ENCODE data around the gene SOHLH2. TPM values are rescaled to one million over a fixed set of nuclear protein-coding genes. Genes with fewer than 3 reads are reported as not detected.

The SOHLH2 gene
- total RNA-seq, 8 experiments from 2014 or later: 0.20 to 6.0 (median 3.8) TPM; not detected in 1

- Histone ChIP-seq H3K4me1 (replicated peaks in 1 of 2) (peaks cover 4 to 33% of the 10 kb centered on the region in 2 donors), H3K27ac (no peak overlapping the region), H3K4me3 (no peak overlapping the region)
- in situ Hi-C loops (cut with MboI; ENCODE audit: low pct_unique_long_range_greater_than_20kb in 2 of 9, low sequenced_read_pairs in 9 of 9, unreplicated experiment in 9 of 9): no loop called here
- peak in 5 of 8 experiments; percentile 15 to 72 (median 48) for ATAC-seq (replicated peaks in 6 of 8)
- WGBS, 10 experiments: 0 to 100% (median 90%) methylated on average over 1 to 5 of the region's 6 CpGs; no CpG with 5 or more reads in 3 of the 10 experiments
Measured at GRCh38 chr13:36124236-36124822, 90.0 kb downstream of the SOHLH2 start.

Other genes with a start within 250 kb of the SOHLH2 start
- gene DCLK1, start 83.2 kb downstream of the SOHLH2 start, total RNA-seq: 100 to 1,000 TPM in 1 of 8 experiments, 10 to 100 TPM in 7; 25.3 to 117 (median 58.2) TPM
- 10 to 100 TPM in 1 of 8 experiments, 1 to 10 TPM in 6, under 1 TPM in 1; 0.24 to 11.6 (median 7.1) TPM for gene CCDC169, start 83.3 kb upstream of the SOHLH2 start, total RNA-seq
- 10 to 100 TPM in 7 of 8 experiments, 1 to 10 TPM in 1; 3.7 to 94.1 (median 39.3) TPM for gene SPART, start 131.8 kb upstream of the SOHLH2 start, total RNA-seq
- 10 to 100 TPM in 2 of 8 experiments, 1 to 10 TPM in 3, not detected in 3; 2.8 to 13.3 (median 5.2) TPM for gene CCNA1, start 217.9 kb upstream of the SOHLH2 start, total RNA-seq

Measured in motor neuron (in vitro differentiated cells).